Astrocyte of the cerebellum (primary cell): ENCODE measurements around the gene MYOCOS.

Experiments used
- DNase-seq: peaks from one replicate; pipeline ENCODE4 v3.0.0-alpha.2; 2011; ENCODE audit warnings: low read depth
- H3K4me3 ChIP-seq: 2 replicates; pipeline ENCODE4 v1.5.1; 2011; ENCODE audit warnings: mild to moderate bottlenecking, low read depth, low read length, moderate library complexity
- in situ Hi-C: cut with HindIII; loops from 2 replicates; pipeline ENCODE4 v1.10.0; 2017; ENCODE audit warnings: low sequenced_read_pairs
- TF ChIP-seq, protein P1 (sequence below): IDR thresholded peaks from 2 replicates; pipeline ENCODE4 v1.5.1; 2012; ENCODE audit warnings: low read length, low read depth, moderate library complexity, mild to moderate bottlenecking; ENCODE audit errors: missing control alignments

Gene MYOCOS

GRCh38 chr1:171636141-171636540 is 14.1 kb downstream of the MYOCOS start:
- no peak overlapping the region for H3K4me3 ChIP-seq
- TF ChIP-seq, protein P1, sequence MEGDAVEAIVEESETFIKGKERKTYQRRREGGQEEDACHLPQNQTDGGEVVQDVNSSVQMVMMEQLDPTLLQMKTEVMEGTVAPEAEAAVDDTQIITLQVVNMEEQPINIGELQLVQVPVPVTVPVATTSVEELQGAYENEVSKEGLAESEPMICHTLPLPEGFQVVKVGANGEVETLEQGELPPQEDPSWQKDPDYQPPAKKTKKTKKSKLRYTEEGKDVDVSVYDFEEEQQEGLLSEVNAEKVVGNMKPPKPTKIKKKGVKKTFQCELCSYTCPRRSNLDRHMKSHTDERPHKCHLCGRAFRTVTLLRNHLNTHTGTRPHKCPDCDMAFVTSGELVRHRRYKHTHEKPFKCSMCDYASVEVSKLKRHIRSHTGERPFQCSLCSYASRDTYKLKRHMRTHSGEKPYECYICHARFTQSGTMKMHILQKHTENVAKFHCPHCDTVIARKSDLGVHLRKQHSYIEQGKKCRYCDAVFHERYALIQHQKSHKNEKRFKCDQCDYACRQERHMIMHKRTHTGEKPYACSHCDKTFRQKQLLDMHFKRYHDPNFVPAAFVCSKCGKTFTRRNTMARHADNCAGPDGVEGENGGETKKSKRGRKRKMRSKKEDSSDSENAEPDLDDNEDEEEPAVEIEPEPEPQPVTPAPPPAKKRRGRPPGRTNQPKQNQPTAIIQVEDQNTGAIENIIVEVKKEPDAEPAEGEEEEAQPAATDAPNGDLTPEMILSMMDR, result no peak
- in situ Hi-C loops, result no loop called here
- DNase-seq, result no peak

GRCh38 chr1:171637928-171638576 is 16.0 kb downstream of the MYOCOS start:
- no peak for DNase-seq
- in situ Hi-C loops, result no loop called here
- no peak overlapping the region for H3K4me3 ChIP-seq
- TF ChIP-seq, protein P1, result no peak

GRCh38 chr1:171640225-171640624 is 18.2 kb downstream of the MYOCOS start:
- no peak for DNase-seq
- H3K4me3 ChIP-seq, result no peak overlapping the region
- TF ChIP-seq, protein P1, result no peak
- in situ Hi-C loops, result no loop called here

- in situ Hi-C loops, result no loop called here
- DNase-seq, result no peak
- no peak overlapping the region for H3K4me3 ChIP-seq
- TF ChIP-seq, protein P1, result no peak
These were observed 19.2 kb downstream of the MYOCOS start for GRCh38 chr1:171641076-171641864.

- H3K4me3 ChIP-seq, result no peak overlapping the region
- TF ChIP-seq, protein P1, result no peak
- DNase-seq, result no peak
- in situ Hi-C loops, result no loop called here
These were observed 20.2 kb downstream of the MYOCOS start for GRCh38 chr1:171642197-171642596.

GRCh38 chr1:171643156-171643555 is 21.1 kb downstream of the MYOCOS start:
- DNase-seq, result no peak
- no peak overlapping the region for H3K4me3 ChIP-seq
- TF ChIP-seq, protein P1, result no peak
- in situ Hi-C loops, result no loop called here
